Measurements from ENCODE around the gene CRABP1.

- no peak for TF ChIP-seq POLR2A (IDR thresholded peaks at IDR 0.05; ENCODE audit: low read length)
- TF ChIP-seq GATA1 (IDR thresholded peaks at IDR 0.05; ENCODE audit: low read depth, low read length), result no peak
These were observed 48.5 kb upstream of the CRABP1 start for GRCh38 chr15:78291698-78292097.

Data from erythroblast (primary cell).